HFF-Myc (cell line): ENCODE results near the gene SETSIP.

Experiments used
- DNase-seq: peaks from one replicate; pipeline ENCODE4 v3.0.0-alpha.2; 2011; ENCODE audit warnings: low read depth; ENCODE audit errors: extremely low read depth
- H3K4me3 ChIP-seq: replicated peaks from 2 replicates; pipeline ENCODE4 v1.5.1; 2011; ENCODE audit warnings: low read depth, mild to moderate bottlenecking, control low read depth, low read length
- CTCF ChIP-seq: IDR thresholded peaks from 2 replicates; pipeline ENCODE4 v1.5.1; 2012; ENCODE audit warnings: mild to moderate bottlenecking, low read depth, low read length, control low read depth; ENCODE audit errors: missing control alignments

The SETSIP gene

GRCh38 chr1:92095874-92096273 lies 20.7 kb upstream of the SETSIP start:
- H3K4me3 ChIP-seq: no peak overlapping the region
- DNase-seq: no peak
- no peak for TF ChIP-seq CTCF

- DNase-seq: no peak
- no peak overlapping the region for H3K4me3 ChIP-seq
- no peak for TF ChIP-seq CTCF
Measured at GRCh38 chr1:92094595-92094994, 19.4 kb upstream of the SETSIP start.

DNA sequence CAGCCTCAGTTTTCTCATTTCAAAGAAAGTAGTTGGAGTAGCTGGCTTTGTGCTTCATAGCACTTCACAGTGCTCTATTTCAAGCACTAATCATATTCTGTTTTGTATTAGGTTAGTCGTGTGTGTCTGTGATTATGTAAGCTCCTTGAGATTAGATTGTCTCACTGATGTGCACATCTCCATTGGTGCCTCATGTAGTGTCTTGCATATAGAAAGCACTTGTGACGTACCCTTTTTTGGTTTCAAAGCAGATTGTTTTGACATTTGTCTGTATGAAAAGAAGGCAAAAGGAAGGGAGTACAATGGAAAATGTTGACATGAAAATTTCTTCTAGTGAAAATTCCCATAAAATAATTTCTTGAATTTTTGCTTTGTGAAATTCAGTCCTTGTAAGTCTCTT lies 18.9 kb upstream of the SETSIP start:
- no peak overlapping the region for H3K4me3 ChIP-seq
- no peak for DNase-seq
- no peak for TF ChIP-seq CTCF

- DNase-seq: no peak
Measured at GRCh38 chr1:92091625-92092024, 16.4 kb upstream of the SETSIP start.

DNA sequence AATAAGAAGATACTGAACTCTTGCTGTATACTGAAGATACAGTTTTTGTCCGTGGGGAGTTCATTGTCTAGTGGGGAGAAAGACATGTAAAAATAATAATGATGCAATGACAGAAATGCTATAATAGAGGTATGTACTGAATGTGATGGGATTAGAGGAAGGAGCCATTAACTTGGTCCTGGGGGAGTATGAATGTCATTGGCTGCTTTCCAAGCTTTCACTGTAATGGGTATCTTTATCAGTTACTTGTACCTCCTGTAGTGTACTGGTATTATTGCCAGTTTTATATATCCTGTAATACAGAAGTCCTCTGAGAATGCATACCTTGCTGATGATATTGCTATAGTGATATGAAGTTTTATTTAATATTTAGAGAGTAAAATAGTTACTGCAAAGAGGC lies 12.3 kb upstream of the SETSIP start:
- H3K4me3 ChIP-seq: no peak overlapping the region
- TF ChIP-seq CTCF: no peak
- no peak for DNase-seq

More at GRCh38 chr1:92091625-92092024, 16.4 kb upstream of the SETSIP start:
- no peak overlapping the region for H3K4me3 ChIP-seq
- TF ChIP-seq CTCF: no peak

- DNase-seq: no peak
- TF ChIP-seq CTCF: no peak
- H3K4me3 ChIP-seq: no peak overlapping the region
Measured at GRCh38 chr1:92085727-92086126, 10.5 kb upstream of the SETSIP start.

DNA sequence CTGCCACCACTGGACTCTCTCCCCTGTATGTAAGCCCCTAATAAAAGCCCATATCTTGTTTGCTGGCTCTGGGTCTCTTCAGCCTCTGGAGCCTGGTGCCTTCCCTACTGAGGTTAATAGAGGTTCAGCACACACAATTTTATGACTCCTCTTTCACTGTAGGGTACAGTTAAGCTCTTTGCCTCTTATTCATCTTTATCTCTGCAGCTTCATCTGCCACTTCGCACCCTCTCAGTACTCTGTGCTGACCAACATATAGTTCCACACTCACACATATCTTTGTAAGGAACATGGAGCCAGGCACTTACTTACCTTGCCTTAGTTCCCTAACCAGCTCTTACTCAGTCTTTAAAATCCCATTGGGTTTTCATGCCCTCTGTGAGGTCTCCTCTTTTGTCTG lies 9.4 kb upstream of the SETSIP start:
- no peak for TF ChIP-seq CTCF
- no peak overlapping the region for H3K4me3 ChIP-seq
- DNase-seq: no peak
